ENCODE results near the gene FOXE1. TPM values are rescaled to one million over a fixed set of nuclear protein-coding genes. Genes with fewer than 3 reads are reported as not detected.

FOXE1 gene
- total and polyA plus RNA-seq, 4 donors, result not detected

GRCh38 chr9:97809666-97810344 is 43.2 kb upstream of the FOXE1 start:
- WGBS, result 80% methylated on average over 5 of the region's 5 CpGs
- Histone ChIP-seq H3K4me3 (ENCODE audit: low read depth in 1 of 3, low read length in 3 of 3) (no peak overlapping the region), H3K27me3 (ENCODE audit: control insufficient read depth in 4 of 4, insufficient read depth in 4 of 4, low read length in 3 of 4) (peaks cover 0 to 2% (median 0%) of the 10 kb centered on the region in 4 donors), H3K9ac (ENCODE audit: low read depth in 1 of 2, low read length in 2 of 2) (no peak overlapping the region), H3K27ac (ENCODE audit: low read depth in 1 of 2, low read length in 2 of 2) (no peak overlapping the region), H3K36me3 (ENCODE audit: control insufficient read depth in 4 of 4, insufficient read depth in 3 of 4, low read depth in 1 of 4, low read length in 3 of 4) (no peaks in the 10 kb centered on the region), H3K9me3 (ENCODE audit: control insufficient read depth in 4 of 4, low read length in 3 of 4) (no peaks in the 10 kb centered on the region), H3K4me1 (ENCODE audit: control insufficient read depth in 4 of 4, insufficient read depth in 4 of 4, low read length in 3 of 4) (no peaks in the 10 kb centered on the region)
- no peak for DNase-seq (ENCODE audit: low spot score)
- TF ChIP-seq, protein P1, sequence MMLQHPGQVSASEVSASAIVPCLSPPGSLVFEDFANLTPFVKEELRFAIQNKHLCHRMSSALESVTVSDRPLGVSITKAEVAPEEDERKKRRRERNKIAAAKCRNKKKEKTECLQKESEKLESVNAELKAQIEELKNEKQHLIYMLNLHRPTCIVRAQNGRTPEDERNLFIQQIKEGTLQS (IDR thresholded peaks at IDR 0.05), result no peak
- TF ChIP-seq RAD21 (IDR thresholded peaks at IDR 0.05) (no peak), HNF4G (IDR thresholded peaks at IDR 0.05) (no peak), REST (IDR thresholded peaks at IDR 0.05) (no peak), FOXA1 (IDR thresholded peaks at IDR 0.05) (no peak), SP1 (IDR thresholded peaks at IDR 0.05) (no peak), HNF4A (conservative IDR thresholded peaks at IDR 0.05) (no peak), ZBTB33 (IDR thresholded peaks at IDR 0.05) (no peak)

DNA sequence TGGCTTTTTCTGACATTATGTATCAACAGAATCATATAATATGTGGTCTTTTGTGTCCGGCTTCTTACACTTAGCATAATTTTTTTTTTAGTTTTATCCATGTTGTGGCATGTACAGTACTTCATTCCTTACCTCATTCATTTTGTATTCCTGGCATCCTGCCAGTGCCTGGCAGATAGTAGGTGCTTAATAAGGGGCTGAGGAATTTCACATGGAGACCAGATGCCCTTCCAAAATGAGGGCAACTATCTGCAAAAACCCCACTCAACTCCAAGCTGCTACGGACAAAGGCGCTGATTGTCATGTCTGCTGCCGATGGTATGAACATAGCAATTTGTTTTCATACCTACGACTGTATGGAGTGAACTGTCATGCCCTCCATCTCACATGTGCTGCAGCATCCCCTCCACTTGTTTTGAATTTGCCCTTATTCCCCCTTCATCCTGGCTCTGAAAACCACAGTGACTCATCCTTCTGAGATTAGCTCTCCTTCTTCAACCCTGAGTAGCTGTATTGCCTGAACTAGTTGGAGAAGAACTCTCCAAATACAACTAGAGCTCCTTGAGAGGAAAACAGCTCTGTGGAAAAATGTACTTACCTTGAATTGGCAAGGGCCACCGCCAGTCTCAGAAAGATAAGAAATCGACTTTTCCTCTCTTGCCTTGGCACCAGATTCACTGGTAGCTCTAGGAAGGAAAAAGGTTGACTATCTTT is 41.3 kb upstream of the FOXE1 start:
- 91% methylated on average over 7 of the region's 7 CpGs for WGBS
- H3K27me3 ChIP-seq (ENCODE audit: control insufficient read depth in 4 of 4, insufficient read depth in 4 of 4, low read length in 3 of 4), result peaks cover 0 to 2% (median 0%) of the 10 kb centered on the region in 4 donors
- H3K4me3 ChIP-seq (ENCODE audit: low read depth in 1 of 3, low read length in 3 of 3), result no peak overlapping the region
- no peaks in the 10 kb centered on the region for H3K9me3 ChIP-seq (ENCODE audit: control insufficient read depth in 4 of 4, low read length in 3 of 4)
- no peak for DNase-seq (ENCODE audit: low spot score)
- no peaks in the 10 kb centered on the region for H3K36me3 ChIP-seq (ENCODE audit: control insufficient read depth in 4 of 4, insufficient read depth in 3 of 4, low read depth in 1 of 4, low read length in 3 of 4)
- H3K4me1 ChIP-seq (ENCODE audit: control insufficient read depth in 4 of 4, insufficient read depth in 4 of 4, low read length in 3 of 4), result no peaks in the 10 kb centered on the region
- H3K27ac ChIP-seq (ENCODE audit: low read depth in 1 of 2, low read length in 2 of 2), result no peak overlapping the region
- TF ChIP-seq SP1 (IDR thresholded peaks at IDR 0.05), result no peak
- no peak for TF ChIP-seq YY1 (IDR thresholded peaks at IDR 0.05)
- TF ChIP-seq FOXA2 (IDR thresholded peaks at IDR 0.05), result no peak
- TF ChIP-seq RAD21 (IDR thresholded peaks at IDR 0.05), result no peak
- no peak for TF ChIP-seq REST (IDR thresholded peaks at IDR 0.05)
- TF ChIP-seq EGR1 (IDR thresholded peaks at IDR 0.05; ENCODE audit: low read depth in 2 of 2), result no peak
- no peak for TF ChIP-seq ZBTB33 (IDR thresholded peaks at IDR 0.05)
- TF ChIP-seq TAF1 (conservative IDR thresholded peaks at IDR 0.05), result no peak
- no peak for TF ChIP-seq JUND (IDR thresholded peaks at IDR 0.05)
- H3K9ac ChIP-seq (ENCODE audit: low read depth in 1 of 2, low read length in 2 of 2), result no peak overlapping the region

Measured in liver (tissue), 9 donors.